GM23338 (cell line): Measurements from ENCODE around the gene ISL1. TPM values are rescaled to one million over a fixed set of nuclear protein-coding genes. Genes with fewer than 3 reads are reported as not detected.

Experiments
- ATAC-seq: fragments of 200-7000 bp; cut with Tn5 transposase; 3 replicates; pipeline ENCODE4 v1.9.1; 2020
- DNase-seq: peaks from one replicate; pipeline ENCODE4 v3.0.0-alpha.2; 2015; ENCODE audit warnings: low spot score
- H2AFZ ChIP-seq: fragments of 200-600 bp; sonication (generic); 2 replicates; pipeline ENCODE4 v1.8.0; 2016; ENCODE audit warnings: antibody characterized with exemption, mild to moderate bottlenecking, moderate library complexity
- H3F3A ChIP-seq: fragments of 200-600 bp; sonication (generic); replicated peaks from 2 replicates; pipeline ENCODE4 v1.8.0; 2017; ENCODE audit warnings: antibody characterized with exemption, mixed run types, low read depth
- H3K27ac ChIP-seq: fragments of 200-600 bp; sonication (generic); 2 replicates; pipeline ENCODE4 v1.6.1; 2016; ENCODE audit warnings: low read depth
- H3K27me3 ChIP-seq: fragments of 200-600 bp; sonication (generic); 2 replicates; pipeline ENCODE4 v1.8.0; 2016; ENCODE audit warnings: mild to moderate bottlenecking, mixed run types, moderate library complexity; ENCODE audit not compliant: insufficient read depth
- H3K36me3 ChIP-seq: fragments of 200-600 bp; sonication (generic); 2 replicates; pipeline ENCODE4 v1.8.0; 2016; ENCODE audit warnings: mild to moderate bottlenecking; ENCODE audit not compliant: insufficient read depth
- H3K4me1 ChIP-seq: fragments of 200-600 bp; sonication (generic); 2 replicates; pipeline ENCODE4 v1.8.0; 2016; ENCODE audit warnings: mild to moderate bottlenecking, moderate library complexity; ENCODE audit not compliant: insufficient read depth
- H3K4me2 ChIP-seq: fragments of 200-600 bp; sonication (generic); 2 replicates; pipeline ENCODE4 v1.7.1; 2017; ENCODE audit warnings: mixed run types
- H3K4me3 ChIP-seq: fragments of 200-600 bp; sonication (generic); 2 replicates; pipeline ENCODE4 v1.6.1; 2016; ENCODE audit warnings: mixed run types
- H3K79me2 ChIP-seq: fragments of 200-600 bp; sonication (generic); replicated peaks from 2 replicates; pipeline ENCODE4 v1.8.0; 2017; ENCODE audit warnings: mild to moderate bottlenecking; ENCODE audit not compliant: insufficient read depth
- H3K9me2 ChIP-seq: fragments of 200-600 bp; sonication (generic); 2 replicates; pipeline ENCODE4 v1.8.0; 2017; ENCODE audit not compliant: insufficient read depth
- H4K20me1 ChIP-seq: fragments of 200-600 bp; sonication (generic); replicated peaks from 2 replicates; pipeline ENCODE4 v1.8.0; 2017; ENCODE audit warnings: mild to moderate bottlenecking; ENCODE audit not compliant: insufficient read depth
- H3K27ac Mint-ChIP-seq: 2 replicates; pipeline ENCODE4 v1.8.0; 2020; ENCODE audit warnings: inconsistent platforms, mild to moderate bottlenecking, moderate library complexity, mixed read lengths
- H3K27me3 Mint-ChIP-seq: 3 replicates; pipeline ENCODE4 v1.8.0; 2022; ENCODE audit warnings: low read depth, mild to moderate bottlenecking, moderate library complexity, mixed read lengths, inconsistent platforms; ENCODE audit not compliant: insufficient read depth, poor library complexity
- H3K36me3 Mint-ChIP-seq: 3 replicates; pipeline ENCODE4 v1.8.0; 2021; ENCODE audit warnings: low read depth, mild to moderate bottlenecking, inconsistent platforms, moderate library complexity, mixed read lengths
- H3K4me1 Mint-ChIP-seq: 3 replicates; pipeline ENCODE4 v1.8.0; 2020; ENCODE audit warnings: mild to moderate bottlenecking, inconsistent platforms, mixed read lengths
- H3K4me3 Mint-ChIP-seq: 3 replicates; pipeline ENCODE4 v1.8.0; 2021; ENCODE audit warnings: moderate library complexity, mild to moderate bottlenecking, inconsistent platforms, mixed read lengths
- H3K9me3 Mint-ChIP-seq: 3 replicates; pipeline ENCODE4 v1.8.0; 2020; ENCODE audit warnings: moderate library complexity, mild to moderate bottlenecking, inconsistent platforms, mixed read lengths
- CREB1 ChIP-seq: fragments of 250-450 bp; sonication (Bioruptor Pico); IDR thresholded peaks from 2 replicates; pipeline ENCODE4 v1.5.0; 2020; ENCODE audit warnings: low read depth, mild to moderate bottlenecking, moderate library complexity
- ETS1 ChIP-seq: IDR thresholded peaks from 2 replicates; pipeline ENCODE4 v1.6.1; 2016; ENCODE audit warnings: antibody characterized with exemption
- EZH2 ChIP-seq: fragments of 200-600 bp; sonication (generic); IDR thresholded peaks from one replicate; pipeline ENCODE4 v1.8.0; 2017; ENCODE audit warnings: antibody characterized with exemption, mild to moderate bottlenecking, low read depth; ENCODE audit not compliant: unreplicated experiment
- EZH2phosphoT487 ChIP-seq: fragments of 200-600 bp; sonication (generic); IDR thresholded peaks from one replicate; pipeline ENCODE4 v1.8.1; 2018; ENCODE audit warnings: antibody characterized with exemption; ENCODE audit not compliant: unreplicated experiment
- JUNB ChIP-seq: IDR thresholded peaks from one replicate; pipeline ENCODE4 v1.6.1; 2016; ENCODE audit warnings: antibody characterized with exemption; ENCODE audit not compliant: unreplicated experiment
- NANOG ChIP-seq: IDR thresholded peaks from 2 replicates; pipeline ENCODE4 v1.6.1; 2016; ENCODE audit warnings: antibody characterized with exemption, borderline replicate concordance
- STAT1 ChIP-seq: IDR thresholded peaks from one replicate; pipeline ENCODE4 v1.6.1; 2016; ENCODE audit warnings: antibody characterized with exemption; ENCODE audit not compliant: unreplicated experiment
- ZNF114 ChIP-seq: fragments of 250-450 bp; sonication (Bioruptor Pico); IDR thresholded peaks from 2 replicates; pipeline ENCODE4 v1.5.0; 2020; ENCODE audit warnings: mild to moderate bottlenecking, moderate library complexity
- ZNF331 ChIP-seq: fragments of 250-450 bp; sonication (Bioruptor Pico); IDR thresholded peaks from 2 replicates; pipeline ENCODE4 v1.5.0; 2020; ENCODE audit warnings: low read depth, mild to moderate bottlenecking, moderate library complexity
- ZNF462 ChIP-seq: fragments of 250-450 bp; sonication (Bioruptor Pico); IDR thresholded peaks from 2 replicates; pipeline ENCODE4 v1.5.0; 2020; ENCODE audit warnings: mild to moderate bottlenecking, moderate library complexity
- polyA plus RNA-seq: library from polyadenylated mRNA; unstranded; fragments of >200 nt; fragmentation: Nextera tagmentation; extraction: Ambion mirVana; gene quantifications from 2 replicates; pipeline ENCODE4 v1.2.1, GENCODE V29; 2016
- total RNA-seq: library from RNA; depleted of rRNA; stranded (reverse); fragments of >200 nt; shearing (Covaris generic); gene quantifications from 2 replicates; pipeline ENCODE4 v1.2.3, GENCODE V29; 2014

The ISL1 gene
- total and polyA plus RNA-seq, 2 experiments from 2014 or later = 0.38 to 0.55 TPM

- H4K20me1 ChIP-seq = peaks cover 2% of the 10 kb centered on the region; the same call in 1 of the 2 replicates
- peaks cover 84% of the 10 kb centered on the region for H3K27me3 ChIP-seq
- ATAC-seq = peak; percentile 6; the same call in 1 of the 3 replicates
- H3F3A ChIP-seq = peaks cover 5% of the 10 kb centered on the region; the same call in 1 of the 2 replicates
- Mint-ChIP-seq H3K4me3 (peak overlapping the region; percentile 69), H3K4me1 (peaks cover 54% of the 10 kb centered on the region), H3K27ac (no peak overlapping the region), H3K9me3 (no peaks in the 10 kb centered on the region), H3K36me3 (no peaks in the 10 kb centered on the region), H3K27me3 (peaks cover 68% of the 10 kb centered on the region)
- no peaks in the 10 kb centered on the region for H3K79me2 ChIP-seq
- TF ChIP-seq JUNB = no peak
- TF ChIP-seq NANOG = no peak
- TF ChIP-seq ZNF331 = no peak
- TF ChIP-seq ETS1 = no peak
- TF ChIP-seq STAT1 = no peak
- no peak for TF ChIP-seq ZNF462 (CRISPR knock-in tag)
- no peak for TF ChIP-seq CREB1 (CRISPR knock-in tag)
- TF ChIP-seq ZNF114 (CRISPR knock-in tag) = no peak
- TF ChIP-seq EZH2 = no peak
- no peak for TF ChIP-seq EZH2phosphoT487
- peaks cover 45% of the 10 kb centered on the region for H3K4me1 ChIP-seq
- no peaks in the 10 kb centered on the region for H3K36me3 ChIP-seq
- no peak overlapping the region for H3K27ac ChIP-seq
- peak overlapping the region; percentile 59 for H3K4me3 ChIP-seq
- peak overlapping the region; percentile 86 for H3K4me2 ChIP-seq
- H3K9me2 ChIP-seq = no peaks in the 10 kb centered on the region
- no peak overlapping the region for H2AFZ ChIP-seq
- DNase-seq = no peak
Observed at GRCh38 chr5:51376509-51376908, 6.7 kb upstream of the ISL1 start.
